GM12892 (cell line): ENCODE results near the gene HDAC1.

Source experiments
- POLR2A ChIP-seq: IDR thresholded peaks from 2 replicates; pipeline ENCODE4 v1.6.1; 2011; ENCODE audit warnings: low read depth, low read length, control low read depth
- POLR2AphosphoS5 ChIP-seq: IDR thresholded peaks from 2 replicates; pipeline ENCODE4 v1.6.1; 2011; ENCODE audit warnings: low read depth, low read length, control low read depth

GRCh38 chr1:32249831-32250525, 41.9 kb upstream of the HDAC1 start:
- TF ChIP-seq POLR2A (peak; percentile 83), POLR2AphosphoS5 (peak; percentile 88)
